H9 (cell line): ENCODE results near the gene SENP7. TPM values are rescaled to one million over a fixed set of nuclear protein-coding genes. Genes with fewer than 3 reads are reported as not detected.

Experiments used
- DNase-seq: peaks from one replicate; pipeline ENCODE4 v3.0.0-alpha.2; 2017
- H2AFZ ChIP-seq: one replicate; pipeline ENCODE4 v1.6.1; 2013; ENCODE audit warnings: mild to moderate bottlenecking, low read length, control low read depth, moderate library complexity
- H2AK5ac ChIP-seq: 2 replicates; pipeline ENCODE4 v1.6.1; 2013; ENCODE audit warnings: low read length, control low read depth, mixed read lengths; ENCODE audit not compliant: insufficient read length
- H2BK120ac ChIP-seq: one replicate; pipeline ENCODE4 v1.6.1; 2013; ENCODE audit warnings: low read depth, mild to moderate bottlenecking, low read length, control low read depth, inconsistent platforms; ENCODE audit not compliant: poor library complexity, severe bottlenecking
- H2BK12ac ChIP-seq: 2 replicates; pipeline ENCODE4 v1.6.1; 2013; ENCODE audit warnings: low read length, control low read depth, mixed read lengths, low read depth; ENCODE audit not compliant: insufficient read length
- H2BK15ac ChIP-seq: 2 replicates; pipeline ENCODE4 v1.6.1; 2013; ENCODE audit warnings: low read depth, low read length, control low read depth
- H2BK20ac ChIP-seq: one replicate; pipeline ENCODE4 v1.6.1; 2013; ENCODE audit warnings: low read depth, mild to moderate bottlenecking, low read length, control low read depth, inconsistent platforms; ENCODE audit not compliant: poor library complexity, severe bottlenecking
- H2BK5ac ChIP-seq: 2 replicates; pipeline ENCODE4 v1.6.1; 2013; ENCODE audit warnings: low read length, control low read depth, mixed read lengths; ENCODE audit not compliant: insufficient read length
- H3K14ac ChIP-seq: 2 replicates; pipeline ENCODE4 v1.6.1; 2013; ENCODE audit warnings: low read length, control low read depth; ENCODE audit not compliant: insufficient read depth
- H3K18ac ChIP-seq: 2 replicates; pipeline ENCODE4 v1.6.1; 2013; ENCODE audit warnings: low read depth, mild to moderate bottlenecking, mixed read lengths, low read length, control low read depth; ENCODE audit not compliant: insufficient read length
- H3K23ac ChIP-seq: 2 replicates; pipeline ENCODE4 v1.6.1; 2013; ENCODE audit warnings: low read length, control low read depth, mixed read lengths, low read depth; ENCODE audit not compliant: insufficient read length
- H3K23me2 ChIP-seq: 2 replicates; pipeline ENCODE4 v1.6.1; 2013; ENCODE audit warnings: low read depth, mild to moderate bottlenecking, mixed read lengths, low read length, control low read depth; ENCODE audit not compliant: insufficient read length, poor library complexity, severe bottlenecking
- H3K27ac ChIP-seq: 2 replicates; pipeline ENCODE4 v1.5.1; 2013; ENCODE audit warnings: low read length, control low read depth, mixed read lengths, low read depth; ENCODE audit not compliant: insufficient read length
- H3K27me3 ChIP-seq: 2 replicates; pipeline ENCODE4 v1.6.1; 2013; ENCODE audit warnings: low read length, control low read depth, inconsistent platforms; ENCODE audit not compliant: insufficient read depth
- H3K4ac ChIP-seq: 2 replicates; pipeline ENCODE4 v1.6.1; 2013; ENCODE audit warnings: low read depth, mild to moderate bottlenecking, control low read depth, inconsistent platforms, low read length, moderate library complexity
- H3K4me1 ChIP-seq: 2 replicates; pipeline ENCODE4 v1.6.1; 2013; ENCODE audit warnings: low read length, control low read depth, inconsistent platforms; ENCODE audit not compliant: insufficient read depth
- H3K4me2 ChIP-seq: 2 replicates; pipeline ENCODE4 v1.6.1; 2013; ENCODE audit warnings: low read length, control low read depth, mixed read lengths; ENCODE audit not compliant: insufficient read length, insufficient read depth
- H3K56ac ChIP-seq: 2 replicates; pipeline ENCODE4 v1.6.1; 2013; ENCODE audit warnings: low read depth, mild to moderate bottlenecking, mixed read lengths, low read length, control low read depth; ENCODE audit not compliant: insufficient read length
- H3K79me1 ChIP-seq: 2 replicates; pipeline ENCODE4 v1.6.1; 2013; ENCODE audit warnings: low read depth, mild to moderate bottlenecking, moderate library complexity, low read length, control low read depth, inconsistent platforms; ENCODE audit not compliant: insufficient read depth, poor library complexity, severe bottlenecking
- H3K79me2 ChIP-seq: 2 replicates; pipeline ENCODE4 v1.6.1; 2013; ENCODE audit warnings: low read length, control low read depth, inconsistent platforms; ENCODE audit not compliant: insufficient read depth
- H3K9ac ChIP-seq: 2 replicates; pipeline ENCODE4 v1.6.1; 2013; ENCODE audit warnings: low read length, control low read depth, mixed read lengths; ENCODE audit not compliant: insufficient read length; ENCODE audit errors: extremely low read depth
- H3K9me3 ChIP-seq: one replicate; pipeline ENCODE4 v1.6.1; 2013; ENCODE audit warnings: low read depth, low read length, inconsistent platforms; ENCODE audit not compliant: control insufficient read depth
- H3T11ph ChIP-seq: one replicate; pipeline ENCODE4 v1.6.1; 2013; ENCODE audit warnings: mild to moderate bottlenecking, low read length, control low read depth, inconsistent platforms
- H4K20me1 ChIP-seq: one replicate; pipeline ENCODE4 v1.6.1; 2013; ENCODE audit not compliant: control insufficient read depth, insufficient read length, insufficient read depth
- H4K5ac ChIP-seq: 2 replicates; pipeline ENCODE4 v1.6.1; 2013; ENCODE audit warnings: low read depth, mild to moderate bottlenecking, mixed read lengths, low read length, control low read depth; ENCODE audit not compliant: insufficient read length
- H4K8ac ChIP-seq: replicated peaks from 2 replicates; pipeline ENCODE4 v1.6.1; 2013; ENCODE audit warnings: low read length, control low read depth, mixed read lengths, low read depth; ENCODE audit not compliant: insufficient read length
- H4K91ac ChIP-seq: 2 replicates; pipeline ENCODE4 v1.6.1; 2013; ENCODE audit warnings: low read depth, mild to moderate bottlenecking, moderate library complexity, mixed read lengths, low read length, control low read depth; ENCODE audit not compliant: insufficient read length
- H3K27ac Mint-ChIP-seq, 3 experiments: 2 replicates in 2 of 3; 3 replicates in 1 of 3; pipeline ENCODE4 v1.8.0; 2020 to 2021; ENCODE audit warnings: mixed read lengths in 3 of 3, mild to moderate bottlenecking in 1 of 3, moderate library complexity in 1 of 3
- H3K27me3 Mint-ChIP-seq: 2 replicates; pipeline ENCODE4 v1.8.0; 2021; ENCODE audit warnings: low read depth, mild to moderate bottlenecking, moderate library complexity, mixed read lengths
- H3K36me3 Mint-ChIP-seq, 3 experiments: 2 replicates in 2 of 3; 3 replicates in 1 of 3; pipeline ENCODE4 v1.8.0; 2020 to 2021; ENCODE audit warnings: low read depth in 3 of 3, mixed read lengths in 3 of 3; ENCODE audit not compliant: insufficient read depth in 1 of 3
- H3K4me1 Mint-ChIP-seq, 2 experiments: 2 replicates each; pipeline ENCODE4 v1.8.0; 2020; ENCODE audit warnings: mixed read lengths in 2 of 2
- H3K4me3 Mint-ChIP-seq, 2 experiments: 2 replicates in 1 of 2; 3 replicates in 1 of 2; pipeline ENCODE4 v1.8.0; 2020 to 2021; ENCODE audit warnings: mild to moderate bottlenecking in 2 of 2, mixed read lengths in 2 of 2, moderate library complexity in 1 of 2
- H3K9me3 Mint-ChIP-seq, 2 experiments: 2 replicates in 1 of 2; 3 replicates in 1 of 2; pipeline ENCODE4 v1.8.0; 2020; ENCODE audit warnings: mild to moderate bottlenecking in 2 of 2, mixed read lengths in 2 of 2, moderate library complexity in 1 of 2
- WGBS: extraction: QIAGEN DNeasy Blood & Tissue Kit; methylation state at CpG from one replicate; pipeline ENCODE4 v1.1.7; 2013; ENCODE audit warnings: missing lambda C conversion rate, low lambda C conversion rate, mixed read lengths; ENCODE audit not compliant: insufficient read length; ENCODE audit errors: extremely low coverage; 5-methylcytosine and 5-hydroxymethylcytosine counted together
- total RNA-seq: library from RNA; stranded (reverse); gene quantifications from 2 replicates; pipeline ENCODE4 v1.2.1, GENCODE V29; 2021
- TF ChIP-seq, protein P1 (sequence below): fragments of 200-600 bp; sonication (generic); conservative IDR thresholded peaks from 3 replicates; pipeline ENCODE4 v1.8.0; 2021; ENCODE audit warnings: antibody characterized with exemption, mild to moderate bottlenecking

Gene SENP7
- total RNA-seq, 1 experiment from 2014 or later, result 8.4 TPM

DNA sequence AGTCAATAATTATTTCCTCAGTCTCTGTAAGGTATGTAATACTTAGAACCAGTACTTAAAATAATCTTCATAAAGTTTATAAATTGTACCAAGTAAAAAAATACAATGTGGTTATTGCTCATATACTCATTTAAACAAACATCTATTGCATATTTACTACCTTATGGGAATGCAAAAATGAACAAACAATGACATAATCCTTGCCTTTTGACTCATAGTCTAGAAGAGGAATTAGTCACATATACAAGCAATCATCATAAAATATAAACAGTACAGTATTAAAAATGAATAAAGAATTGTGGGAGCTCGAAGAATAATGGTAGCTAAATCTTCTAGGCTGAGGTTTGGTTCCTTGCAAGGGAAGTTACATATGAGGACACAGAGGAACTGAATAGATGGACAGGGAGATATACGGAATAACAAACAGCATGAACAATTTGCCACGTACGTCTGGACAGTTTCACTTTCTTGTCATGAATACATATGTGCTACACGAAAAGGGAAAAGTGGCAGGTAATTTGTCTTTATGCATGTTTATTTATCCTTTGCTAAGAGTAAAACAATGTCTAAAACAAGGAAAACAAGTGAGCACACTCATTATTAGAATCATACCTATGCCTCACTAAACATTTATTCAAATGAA is 209.8 kb downstream of the SENP7 start:
- Histone ChIP-seq H3K14ac (no peak overlapping the region), H2BK12ac (no peak overlapping the region), H4K20me1 (no peaks in the 10 kb centered on the region), H3K23ac (no peak overlapping the region), H2AFZ (no peak overlapping the region), H3T11ph (no peak overlapping the region), H2BK5ac (no peak overlapping the region), H2BK20ac (no peak overlapping the region), H2AK5ac (no peak overlapping the region), H3K27me3 (no peaks in the 10 kb centered on the region), H2BK15ac (no peak overlapping the region), H3K9ac (no peak overlapping the region), H3K23me2 (no peaks in the 10 kb centered on the region), H3K9me3 (peaks cover 7% of the 10 kb centered on the region), H3K79me2 (no peaks in the 10 kb centered on the region), H3K18ac (no peak overlapping the region), H3K56ac (no peak overlapping the region), H3K4ac (no peak overlapping the region), H3K79me1 (no peaks in the 10 kb centered on the region), H4K91ac (no peak overlapping the region), H2BK120ac (no peak overlapping the region), H4K5ac (no peak overlapping the region), H3K27ac (no peak overlapping the region), H3K4me1 (no peaks in the 10 kb centered on the region), H3K4me2 (no peak overlapping the region), H4K8ac (no peak overlapping the region)
- Mint-ChIP-seq H3K36me3 (peaks cover 8 to 10% (median 10%) of the 10 kb centered on the region in 3 experiments; a peak in 5 of 7 replicates), H3K27ac (no peak overlapping the region), H3K9me3 (peaks cover 10 to 11% of the 10 kb centered on the region in 2 experiments), H3K4me1 (peaks cover 4 to 13% of the 10 kb centered on the region in 2 experiments), H3K4me3 (no peak overlapping the region), H3K27me3 (no peaks in the 10 kb centered on the region; the same call in 1 of the 2 replicates)
- no peak for DNase-seq
- WGBS, result no CpG with 5 or more reads among the region's 5 CpGs
- TF ChIP-seq, protein P1, sequence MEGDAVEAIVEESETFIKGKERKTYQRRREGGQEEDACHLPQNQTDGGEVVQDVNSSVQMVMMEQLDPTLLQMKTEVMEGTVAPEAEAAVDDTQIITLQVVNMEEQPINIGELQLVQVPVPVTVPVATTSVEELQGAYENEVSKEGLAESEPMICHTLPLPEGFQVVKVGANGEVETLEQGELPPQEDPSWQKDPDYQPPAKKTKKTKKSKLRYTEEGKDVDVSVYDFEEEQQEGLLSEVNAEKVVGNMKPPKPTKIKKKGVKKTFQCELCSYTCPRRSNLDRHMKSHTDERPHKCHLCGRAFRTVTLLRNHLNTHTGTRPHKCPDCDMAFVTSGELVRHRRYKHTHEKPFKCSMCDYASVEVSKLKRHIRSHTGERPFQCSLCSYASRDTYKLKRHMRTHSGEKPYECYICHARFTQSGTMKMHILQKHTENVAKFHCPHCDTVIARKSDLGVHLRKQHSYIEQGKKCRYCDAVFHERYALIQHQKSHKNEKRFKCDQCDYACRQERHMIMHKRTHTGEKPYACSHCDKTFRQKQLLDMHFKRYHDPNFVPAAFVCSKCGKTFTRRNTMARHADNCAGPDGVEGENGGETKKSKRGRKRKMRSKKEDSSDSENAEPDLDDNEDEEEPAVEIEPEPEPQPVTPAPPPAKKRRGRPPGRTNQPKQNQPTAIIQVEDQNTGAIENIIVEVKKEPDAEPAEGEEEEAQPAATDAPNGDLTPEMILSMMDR, result no peak
